Hematopoietic multipotent progenitor cell (in vitro differentiated cells): ENCODE measurements around the gene COMMD2. TPM values are rescaled to one million over a fixed set of nuclear protein-coding genes. Genes with fewer than 3 reads are reported as not detected.

Experiments used
- DNase-seq, 3 donors: peaks; one replicate each; pipeline ENCODE4 v3.0.0-alpha.2; 2011 to 2015; ENCODE audit warnings: low read depth in 2 of 3, low spot score in 2 of 3
- total RNA-seq: library from RNA; depleted of rRNA; stranded (reverse); fragments of >200 nt; gene quantifications from one replicate; pipeline ENCODE4 v1.2.3, GENCODE V29; 2012

Gene COMMD2
- 14.0 TPM for total RNA-seq

- DNase-seq: peak; percentile 60 to 87 (median 82)
These were observed at the start of gene COMMD2 for GRCh38 chr3:149752051-149752787. TSS of gene COMMD2 (minus strand) at chr3:149752489. CDS start at chr3:149752444, 45 bp downstream.

DNA sequence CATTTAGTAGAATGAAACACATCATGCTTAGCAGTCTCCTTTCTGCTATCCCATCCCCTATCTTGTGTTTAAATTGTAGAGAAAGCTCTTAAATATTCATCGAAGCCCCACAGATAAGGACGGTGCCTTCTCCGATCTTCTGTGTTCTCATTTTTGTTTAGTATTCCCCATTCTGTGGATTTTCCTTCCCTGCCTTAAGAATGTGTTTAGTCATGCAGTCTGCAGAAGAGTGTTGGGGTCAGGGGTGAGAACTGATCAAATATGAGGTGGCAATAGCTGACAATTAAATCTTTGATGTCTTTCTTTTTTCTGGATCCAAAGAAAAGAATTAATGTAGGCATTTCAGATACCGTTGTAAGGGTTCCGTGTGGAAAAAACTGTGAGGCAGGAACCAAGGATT is 49.4 kb upstream of the COMMD2 start:
- DNase-seq: no peak

DNA sequence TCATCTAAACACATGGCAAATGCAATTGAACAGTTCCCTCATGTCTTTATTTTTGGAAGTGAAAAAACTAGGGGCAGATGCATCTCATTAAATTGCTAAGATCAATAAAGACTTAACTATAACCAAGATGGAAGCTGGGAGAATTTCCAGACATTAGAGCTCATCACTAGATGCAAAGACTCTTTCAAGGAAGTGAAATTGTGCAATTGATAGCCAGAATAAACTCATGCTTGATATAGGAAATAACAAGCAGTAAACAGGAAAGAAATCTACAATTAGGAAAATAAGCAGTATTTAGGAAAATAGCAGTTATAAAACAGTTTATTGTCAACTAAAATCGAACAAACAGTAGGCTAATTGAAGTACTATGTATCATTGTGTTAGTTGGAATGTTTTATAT is 48.9 kb upstream of the COMMD2 start:
- DNase-seq: no peak

GRCh38 chr3:149800693-149801092 is 48.4 kb upstream of the COMMD2 start:
- no peak for DNase-seq

DNA sequence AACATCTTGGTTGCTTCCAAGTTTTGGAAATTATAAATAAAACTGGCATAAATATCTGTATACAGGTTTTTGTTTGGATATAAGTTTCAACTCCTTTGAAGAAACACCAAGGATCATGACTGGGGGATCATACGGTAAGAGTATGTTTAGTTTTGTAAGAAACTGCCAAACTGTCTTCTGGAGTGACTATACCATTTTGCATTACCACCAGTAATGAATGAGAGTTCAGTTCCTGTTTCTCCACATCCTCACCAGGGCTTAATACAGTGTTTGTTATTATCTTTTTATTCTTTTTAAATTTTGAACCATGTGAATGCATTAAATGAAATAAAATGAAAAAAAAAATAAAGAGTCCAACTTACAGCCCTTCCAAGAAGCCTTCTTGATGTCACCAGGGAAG is 43.7 kb upstream of the COMMD2 start:
- DNase-seq: no peak

GRCh38 chr3:149792452-149793270 is 40.4 kb upstream of the COMMD2 start, which contains the start of gene ANKUB1:
TSS of gene ANKUB1 (minus strand) at chr3:149792554. CDS start at chr3:149792366, 188 bp downstream.
- DNase-seq: no peak

- no peak for DNase-seq
These were observed 38.4 kb upstream of the COMMD2 start for GRCh38 chr3:149790698-149791097.

DNA sequence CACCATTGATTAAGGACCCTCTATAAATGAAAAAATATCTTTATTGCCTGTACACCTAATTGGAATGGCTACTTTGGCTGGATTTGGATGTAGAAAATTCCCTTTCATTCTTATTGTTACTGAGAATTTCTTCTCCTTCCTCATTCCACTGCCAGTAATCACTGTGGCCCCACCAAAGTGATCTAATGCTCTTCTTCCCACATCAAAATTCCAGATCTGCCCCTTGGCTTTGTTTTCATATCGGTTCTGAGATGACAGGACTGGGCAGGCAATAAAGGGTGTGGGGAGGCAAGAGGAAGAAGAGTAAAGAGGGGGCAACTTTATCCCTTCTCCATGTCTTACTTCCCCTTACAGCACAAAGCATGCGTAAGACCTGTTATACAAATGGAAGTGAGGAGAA is 38.0 kb upstream of the COMMD2 start:
- no peak for DNase-seq

GRCh38 chr3:149784064-149784704 is 31.9 kb upstream of the COMMD2 start:
- no peak for DNase-seq

DNA sequence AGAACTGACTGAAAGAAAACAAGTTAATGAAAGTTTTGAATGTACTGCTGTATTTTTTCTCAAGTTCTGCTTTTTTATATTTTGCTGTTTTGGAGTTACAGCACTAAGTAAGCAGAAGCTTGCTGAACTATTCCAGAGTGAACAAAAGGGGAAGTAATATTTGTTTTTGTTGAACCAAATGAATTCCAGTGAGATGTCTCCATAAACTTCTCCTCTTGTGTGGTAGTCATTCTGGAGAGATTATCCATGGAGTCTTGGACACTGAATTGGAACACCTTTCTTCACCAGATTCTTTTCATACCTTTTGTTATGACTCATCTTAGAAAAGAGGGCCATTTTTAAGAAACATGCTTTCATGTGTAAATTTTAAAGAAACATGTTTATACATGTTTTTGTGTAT is 31.3 kb upstream of the COMMD2 start:
- peak in 2 of 3 donors; percentile 29 to 72 for DNase-seq

GRCh38 chr3:149781741-149782140 is 29.5 kb upstream of the COMMD2 start:
- DNase-seq: no peak

DNA sequence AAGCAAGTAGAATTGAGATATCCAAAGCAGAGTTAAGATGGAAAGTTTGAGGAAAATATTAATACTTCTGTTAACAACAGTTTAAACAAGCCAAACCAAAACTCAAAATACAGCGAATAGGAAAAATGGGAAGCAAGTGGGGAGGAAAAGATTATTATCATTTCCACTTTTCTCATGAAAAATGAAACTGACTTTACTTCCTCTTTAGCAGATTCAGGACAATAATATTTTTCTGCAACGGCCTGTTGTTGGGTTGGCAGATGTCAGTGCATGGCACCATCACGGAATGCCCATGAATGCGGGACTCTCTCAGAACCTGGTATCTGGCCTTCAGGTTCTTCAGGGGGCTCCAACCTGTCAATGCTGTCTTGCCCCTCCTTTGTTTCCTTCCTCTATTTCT is 28.9 kb upstream of the COMMD2 start:
- peak in 2 of 3 donors; percentile 31 to 67 for DNase-seq

DNA sequence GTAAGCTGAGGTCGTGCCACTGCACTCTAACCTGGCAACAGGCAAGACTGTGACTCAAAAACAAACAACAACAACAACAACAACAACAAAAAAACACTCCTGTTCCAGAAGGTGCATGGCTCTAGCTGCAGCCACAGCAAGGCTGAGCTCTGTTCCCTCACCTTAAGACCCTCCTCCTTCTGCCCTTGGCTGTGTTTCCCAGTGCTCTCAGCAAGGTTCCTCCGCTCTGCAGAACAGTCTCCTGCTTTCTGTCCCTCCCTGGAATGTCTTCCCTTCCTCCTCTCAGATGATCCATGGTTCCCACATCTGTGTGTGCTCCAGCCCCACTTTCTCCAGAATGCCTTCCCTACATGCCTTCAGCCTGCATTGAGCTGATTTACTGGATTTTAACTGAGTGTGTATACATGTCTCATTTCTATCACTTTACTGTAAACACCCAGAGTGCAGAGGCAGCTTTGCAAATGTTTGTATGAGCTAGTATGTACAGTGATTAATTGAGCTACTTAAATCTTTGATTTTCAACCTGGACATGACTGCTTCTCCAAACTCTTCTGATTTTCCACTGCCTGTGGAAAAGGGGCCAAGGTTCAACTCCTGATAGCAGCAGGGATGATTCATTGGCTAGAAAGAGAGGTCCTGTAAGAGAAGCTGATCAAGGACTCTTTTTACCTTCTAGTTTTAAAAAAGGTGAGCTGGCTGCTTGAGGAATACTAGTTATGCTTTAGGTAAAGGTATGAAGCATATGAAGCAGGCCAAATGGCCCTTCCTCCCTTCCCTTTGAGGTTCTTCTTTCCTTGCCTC is 25.3 kb upstream of the COMMD2 start:
- no peak for DNase-seq

DNA sequence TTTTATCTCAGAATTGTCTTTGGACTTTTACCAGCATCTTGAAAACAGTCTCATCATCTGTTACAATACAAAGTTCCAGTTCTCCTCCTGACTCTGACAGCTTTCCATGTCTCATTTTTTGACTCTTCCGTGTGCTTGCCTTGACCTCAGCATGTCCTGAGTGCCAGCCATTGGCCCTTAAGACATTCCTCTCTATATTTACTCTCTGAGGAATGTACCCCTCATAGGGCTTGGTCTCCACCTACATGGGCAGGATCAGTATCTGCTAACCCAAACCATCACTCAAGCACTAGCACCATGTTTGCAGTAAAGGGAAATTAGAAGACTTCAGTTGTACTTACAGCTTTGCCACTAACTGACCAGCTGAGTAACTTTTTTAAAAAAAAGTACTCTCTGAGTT is 23.9 kb upstream of the COMMD2 start:
- no peak for DNase-seq

GRCh38 chr3:149772861-149773260 is 20.6 kb upstream of the COMMD2 start:
- no peak for DNase-seq

- peak in 1 of 3 donors; percentile 56 for DNase-seq
These were observed 19.5 kb upstream of the COMMD2 start for GRCh38 chr3:149771652-149772271.

GRCh38 chr3:149770246-149770645 is 18.0 kb upstream of the COMMD2 start:
- no peak for DNase-seq

GRCh38 chr3:149768704-149769103 is 16.4 kb upstream of the COMMD2 start:
- no peak for DNase-seq

- DNase-seq: no peak
These were observed 15.4 kb upstream of the COMMD2 start for GRCh38 chr3:149767720-149768119.

- DNase-seq: peak in 1 of 3 donors; percentile 74
These were observed 13.6 kb upstream of the COMMD2 start for GRCh38 chr3:149765762-149766334.
